Measurements from ENCODE around the gene IL22RA2.
"Not testable (repeated sequence)": the region's sequence is repeated elsewhere in the genome, so short reads cannot be mapped to it uniquely, and the experiment has no call there.

IL22RA2 gene, protein sequence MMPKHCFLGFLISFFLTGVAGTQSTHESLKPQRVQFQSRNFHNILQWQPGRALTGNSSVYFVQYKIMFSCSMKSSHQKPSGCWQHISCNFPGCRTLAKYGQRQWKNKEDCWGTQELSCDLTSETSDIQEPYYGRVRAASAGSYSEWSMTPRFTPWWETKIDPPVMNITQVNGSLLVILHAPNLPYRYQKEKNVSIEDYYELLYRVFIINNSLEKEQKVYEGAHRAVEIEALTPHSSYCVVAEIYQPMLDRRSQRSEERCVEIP

DNA sequence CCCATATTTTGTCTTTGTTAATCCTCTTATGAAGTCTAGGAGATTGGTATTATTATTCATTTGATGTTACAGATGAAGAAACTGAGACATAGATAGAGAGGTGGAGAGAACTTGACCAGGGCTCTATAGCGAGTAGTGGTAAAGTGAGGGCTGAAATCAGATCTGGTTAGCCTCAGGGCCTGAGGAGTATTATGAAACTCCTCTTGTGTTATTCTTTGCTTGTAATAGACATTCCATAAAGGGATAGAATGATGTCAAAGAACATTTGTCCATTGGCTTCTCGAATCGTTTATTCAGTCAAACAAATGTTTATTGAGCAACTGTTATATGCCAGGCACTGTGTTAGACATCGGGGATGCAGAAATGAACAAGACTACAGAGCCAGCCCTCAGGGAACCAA lies at the start of gene IL22RA2:
TSS of gene IL22RA2 (minus strand) at position 144 of the 400 bp plus-strand sequence. CDS start 11,895 bp downstream, outside the sequence.
- no peak for DNase-seq

DNA sequence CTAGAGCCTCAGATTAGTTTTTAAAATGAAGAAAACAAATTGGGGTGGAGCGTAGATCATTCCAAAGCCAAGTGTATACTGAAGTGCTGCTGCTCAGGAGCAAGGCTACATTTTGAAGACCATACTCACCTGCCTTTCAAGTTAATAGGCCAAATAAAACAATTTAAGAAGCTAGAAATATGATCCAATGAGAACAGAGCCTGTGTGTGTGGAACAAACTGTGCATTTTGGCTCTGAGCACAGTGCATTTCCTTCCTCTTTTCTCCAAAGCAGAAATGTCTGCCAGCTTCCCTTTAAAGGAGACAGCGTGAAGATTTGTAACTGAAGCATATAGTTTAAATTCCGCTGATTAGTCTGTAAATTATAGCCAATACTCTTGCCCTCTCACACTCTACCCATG lies 48.9 kb upstream of the IL22RA2 start:
- DNase-seq = no peak

- DNase-seq = no peak
Observed at GRCh38 chr6:137219664-137220252, 46.3 kb upstream of the IL22RA2 start.

- peak; percentile 17 for DNase-seq
Observed at GRCh38 chr6:137218917-137219663, 45.6 kb upstream of the IL22RA2 start, which contains the start of gene IFNGR1. IFNGR1 (minus strand) TSS chr6:137219385; CDS start chr6:137219327, 58 bp downstream.

DNA sequence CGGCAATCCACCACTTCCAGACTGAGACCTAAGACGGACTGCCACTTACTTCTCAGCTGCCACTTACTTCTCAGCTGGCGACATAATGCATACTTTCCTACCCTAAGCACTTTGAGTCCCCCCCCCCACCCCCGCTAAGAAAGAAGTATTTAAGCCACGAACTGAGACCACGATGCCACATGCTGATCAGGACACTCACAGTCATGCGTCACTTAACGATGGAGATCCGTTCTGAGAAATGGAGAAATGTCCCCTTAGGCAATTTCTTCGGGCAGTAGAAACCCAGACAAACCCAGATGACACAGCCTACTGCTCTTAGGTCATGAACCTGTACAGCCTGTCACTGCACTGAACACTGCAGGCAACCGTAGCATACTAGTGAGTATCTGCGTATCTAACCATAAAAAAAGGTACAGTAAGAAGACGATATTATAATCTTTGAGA lies 45.1 kb upstream of the IL22RA2 start:
- DNase-seq = no peak

- no peak for DNase-seq
Observed at GRCh38 chr6:137217801-137218472, 44.5 kb upstream of the IL22RA2 start.

- DNase-seq = no peak
Observed at GRCh38 chr6:137216875-137217553, 43.6 kb upstream of the IL22RA2 start.

DNA sequence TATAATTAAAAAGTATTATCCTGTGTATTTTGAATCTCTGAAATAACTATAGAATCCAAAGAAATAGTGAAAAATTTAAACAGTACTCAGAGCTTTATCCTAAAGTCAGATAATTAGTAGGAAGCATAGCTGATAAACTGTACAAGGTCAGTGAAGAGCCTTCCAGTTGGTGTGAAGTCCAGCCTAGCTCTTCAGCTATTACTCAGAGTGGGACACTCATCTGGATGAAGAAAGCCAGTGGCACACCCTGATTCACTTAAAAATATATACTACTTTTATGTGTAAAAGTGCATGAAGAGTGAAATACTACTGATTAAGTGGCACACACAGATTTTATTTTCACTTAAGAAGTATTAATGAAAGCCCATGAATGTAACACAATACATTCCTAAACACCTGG lies 42.7 kb upstream of the IL22RA2 start:
- DNase-seq = no peak

DNA sequence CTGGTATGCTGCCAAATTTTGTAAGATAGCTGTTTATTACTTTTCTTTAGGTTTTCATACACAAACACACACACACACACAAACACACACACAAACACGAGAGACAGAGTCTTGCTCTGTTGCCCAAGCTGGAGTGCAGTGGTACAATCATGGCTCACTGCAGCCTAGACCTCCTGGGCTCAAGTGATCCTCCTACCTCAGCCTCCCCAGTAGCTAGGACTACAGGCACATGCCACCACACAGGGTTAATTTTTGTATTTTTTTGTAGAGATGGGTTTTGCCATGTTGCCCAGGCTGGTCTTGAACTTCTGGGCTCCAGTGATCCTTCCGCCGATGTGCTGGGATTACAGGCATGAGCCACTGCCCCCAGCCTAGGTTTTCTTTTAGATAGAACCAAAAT lies 42.2 kb upstream of the IL22RA2 start:
- not testable (repeated sequence) for DNase-seq

- no peak for DNase-seq
Observed at GRCh38 chr6:137214931-137215330, 41.5 kb upstream of the IL22RA2 start.

GRCh38 chr6:137213813-137214212 lies 40.4 kb upstream of the IL22RA2 start:
- DNase-seq = no peak

- DNase-seq = no peak
Observed at GRCh38 chr6:137213331-137213740, 39.9 kb upstream of the IL22RA2 start.

GRCh38 chr6:137211910-137212309 lies 38.5 kb upstream of the IL22RA2 start:
- DNase-seq = no peak

- DNase-seq = no peak
Observed at GRCh38 chr6:137210903-137211302, 37.5 kb upstream of the IL22RA2 start.

DNA sequence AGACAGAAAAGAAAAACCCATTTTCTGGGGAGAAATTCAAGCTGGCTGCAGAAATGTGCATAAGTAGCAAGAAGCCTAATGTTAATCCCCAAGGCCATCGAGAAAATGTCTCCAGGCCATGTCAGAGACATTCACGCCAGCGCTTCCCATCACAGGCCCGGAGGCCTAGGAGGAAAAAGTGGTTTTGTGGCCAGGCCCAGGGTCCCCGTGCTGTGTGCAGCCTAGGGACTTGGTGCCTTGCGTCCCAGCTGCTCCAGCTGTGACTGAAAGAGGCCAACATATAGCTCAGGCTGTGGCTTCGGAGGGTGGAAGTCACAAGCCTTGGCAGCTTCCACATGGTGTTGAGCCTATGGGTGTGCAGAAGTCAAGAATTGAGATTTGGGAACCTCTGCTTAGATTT lies 34.8 kb upstream of the IL22RA2 start:
- DNase-seq = no peak

GRCh38 chr6:137207457-137207856 lies 34.0 kb upstream of the IL22RA2 start:
- not testable (repeated sequence) for DNase-seq

- DNase-seq = no peak
Observed at GRCh38 chr6:137206577-137206976, 33.1 kb upstream of the IL22RA2 start.

GRCh38 chr6:137203256-137203655 lies 29.8 kb upstream of the IL22RA2 start:
- no peak for DNase-seq

DNA sequence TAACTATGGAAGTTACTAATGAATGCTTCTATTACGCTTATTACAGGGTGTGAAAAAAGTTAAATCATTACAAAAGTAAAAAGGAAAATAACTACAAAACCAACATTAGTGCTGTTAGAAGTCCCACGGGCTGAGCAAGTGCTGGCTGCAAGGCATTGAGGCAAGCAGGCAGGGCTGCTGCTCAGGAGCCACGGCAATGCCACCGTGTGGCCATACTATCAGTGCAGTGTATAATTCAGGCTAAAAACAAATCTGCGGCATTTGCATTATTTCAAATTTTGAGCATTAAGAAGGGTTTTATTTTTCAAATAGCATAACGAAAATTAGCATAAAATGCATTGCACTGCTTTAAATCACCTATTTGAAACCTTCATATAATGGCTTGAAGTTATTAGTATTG lies 28.6 kb upstream of the IL22RA2 start:
- no peak for DNase-seq

DNA sequence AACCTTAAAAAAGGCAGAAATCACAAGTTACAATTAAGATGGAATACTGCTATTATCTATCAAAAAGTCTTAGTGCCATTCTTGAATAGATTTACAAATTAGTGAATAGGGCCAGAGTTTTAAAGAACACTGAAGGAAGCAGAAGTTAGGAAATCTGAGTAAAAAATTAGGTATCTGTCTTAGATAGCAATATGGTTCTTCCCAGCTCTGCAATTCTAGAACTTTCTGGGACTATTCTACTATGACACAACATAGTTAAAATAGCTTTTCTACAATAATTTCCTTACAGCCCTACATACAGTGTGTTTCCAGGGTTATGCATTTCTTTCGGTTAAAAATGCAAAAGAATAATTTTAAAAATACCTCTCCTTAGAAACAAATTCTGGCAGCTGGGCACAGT lies 27.6 kb upstream of the IL22RA2 start:
- DNase-seq = no peak

DNA sequence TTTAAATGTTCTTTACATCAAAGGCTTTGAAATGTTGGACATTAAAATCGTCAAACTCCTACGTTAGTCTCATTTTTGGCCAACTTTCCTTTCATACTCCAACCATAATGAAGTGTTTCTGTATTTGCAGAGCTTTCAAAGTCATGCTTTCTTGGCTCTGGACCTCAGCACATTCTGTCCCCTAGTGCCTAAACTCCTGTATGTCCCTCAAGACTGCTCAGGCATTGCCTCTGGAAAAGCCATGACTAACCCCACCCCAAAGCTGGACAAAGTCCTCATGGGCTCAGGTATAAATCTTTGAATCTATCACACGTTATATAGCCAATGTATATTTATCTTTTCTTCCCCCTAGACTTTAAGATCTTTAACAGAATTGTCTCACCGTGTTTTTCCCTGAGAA lies 26.8 kb upstream of the IL22RA2 start:
- no peak for DNase-seq

All from NCI-H2081 treated with DMSO at 0.1 percent for 48 hours (cell line).